NCI-H2196 treated with DMSO at 0.1 percent for 48 hours (cell line): ENCODE measurements around the gene TPK1.
"Not testable (repeated sequence)": the region's sequence is repeated elsewhere in the genome, so short reads cannot be mapped to it uniquely, and the experiment has no call there.

Experiments used
- DNase-seq: peaks from one replicate; lab custom pipeline; 2025; ENCODE audit not compliant: unreplicated experiment; lab: John Stamatoyannopoulos, UW

TPK1 gene

GRCh38 chr7:144483189-144483588 is 352.7 kb downstream of the TPK1 start:
- no peak for DNase-seq

DNA sequence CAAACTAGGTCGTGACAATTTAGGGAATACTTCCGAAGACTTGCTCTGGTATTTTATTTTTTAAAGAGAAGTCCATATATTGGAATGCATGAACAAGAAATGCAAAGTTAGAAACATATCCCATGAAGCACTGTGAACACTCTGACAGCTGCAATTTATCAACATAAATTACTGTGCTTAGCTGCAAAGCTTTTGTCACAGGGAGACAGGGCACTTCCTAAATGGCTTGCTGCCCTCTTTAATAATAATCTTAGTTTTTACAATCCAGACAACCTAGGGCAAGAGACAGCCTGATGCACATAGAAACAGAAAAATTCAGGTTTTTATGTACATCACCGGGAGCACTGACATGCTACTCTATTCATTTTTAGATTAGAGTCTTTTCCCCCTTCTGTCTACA is 354.0 kb downstream of the TPK1 start:
- DNase-seq = no peak

- no peak for DNase-seq
Measured at GRCh38 chr7:144477348-144477747, 358.5 kb downstream of the TPK1 start.

GRCh38 chr7:144474800-144475615 is 360.8 kb downstream of the TPK1 start:
- no peak for DNase-seq

DNA sequence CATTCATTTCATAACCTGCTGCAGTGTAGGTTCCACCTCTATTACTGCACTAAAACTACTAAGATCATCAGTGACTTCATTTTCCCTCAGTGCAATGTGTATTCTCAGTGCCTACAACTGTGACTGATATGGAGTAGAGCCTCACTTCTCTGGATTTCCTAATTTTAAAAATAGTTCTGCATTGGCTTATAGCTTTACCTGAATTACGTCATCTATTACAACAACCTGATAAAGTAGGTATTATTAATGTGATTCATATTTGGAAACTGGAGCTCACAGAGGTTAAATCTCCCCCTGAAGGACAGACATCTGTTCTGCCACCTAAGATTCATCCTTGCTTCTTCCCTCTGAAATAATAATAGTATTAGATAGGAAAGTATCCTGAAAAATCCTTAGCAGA is 361.5 kb downstream of the TPK1 start:
- DNase-seq = no peak

GRCh38 chr7:144473908-144474307 is 361.9 kb downstream of the TPK1 start:
- no peak for DNase-seq

GRCh38 chr7:144470078-144470477 is 365.8 kb downstream of the TPK1 start:
- DNase-seq = no peak

GRCh38 chr7:144468990-144469732 is 366.7 kb downstream of the TPK1 start:
- DNase-seq = no peak

DNA sequence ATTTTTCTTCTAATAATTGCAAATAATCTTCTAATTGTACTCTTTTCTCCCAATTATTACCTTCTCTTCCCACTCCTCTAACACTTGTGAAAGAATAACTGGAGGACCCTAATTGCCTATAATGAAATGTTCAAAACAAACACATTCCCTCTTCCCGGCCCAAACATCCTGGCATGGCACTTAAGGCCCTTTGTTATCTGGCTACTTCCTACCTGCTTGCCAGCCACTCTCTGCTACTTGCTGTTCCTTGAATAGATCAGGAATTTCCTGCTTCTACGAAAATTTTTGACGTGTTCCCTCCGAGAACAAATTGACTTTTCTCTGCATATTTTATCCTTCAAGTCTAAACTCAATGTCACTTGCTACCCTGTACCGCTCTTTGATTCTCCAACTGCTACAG is 376.2 kb downstream of the TPK1 start:
- no peak for DNase-seq

- no peak for DNase-seq
Measured at GRCh38 chr7:144455040-144455404, 380.8 kb downstream of the TPK1 start.

GRCh38 chr7:144454256-144455039 is 381.4 kb downstream of the TPK1 start:
- no peak for DNase-seq

DNA sequence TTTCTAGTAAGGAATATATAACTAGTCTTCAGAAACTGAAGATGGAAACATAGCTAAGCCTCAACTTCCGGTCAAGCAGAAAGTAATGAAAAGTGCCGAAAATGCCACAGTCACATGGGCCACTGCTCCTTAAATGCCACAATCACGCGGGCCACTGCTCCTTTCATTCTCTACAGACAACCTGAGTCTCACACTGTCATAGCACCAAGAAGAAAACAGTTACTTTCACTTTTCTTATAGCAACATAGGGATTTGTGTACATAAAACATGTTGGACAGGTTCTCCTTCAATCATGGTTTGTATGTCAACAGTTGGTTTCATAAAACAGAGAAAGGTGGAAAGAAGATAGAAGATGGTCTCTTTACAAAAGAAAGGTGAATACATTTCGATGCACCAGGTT is 383.8 kb downstream of the TPK1 start:
- DNase-seq = no peak

DNA sequence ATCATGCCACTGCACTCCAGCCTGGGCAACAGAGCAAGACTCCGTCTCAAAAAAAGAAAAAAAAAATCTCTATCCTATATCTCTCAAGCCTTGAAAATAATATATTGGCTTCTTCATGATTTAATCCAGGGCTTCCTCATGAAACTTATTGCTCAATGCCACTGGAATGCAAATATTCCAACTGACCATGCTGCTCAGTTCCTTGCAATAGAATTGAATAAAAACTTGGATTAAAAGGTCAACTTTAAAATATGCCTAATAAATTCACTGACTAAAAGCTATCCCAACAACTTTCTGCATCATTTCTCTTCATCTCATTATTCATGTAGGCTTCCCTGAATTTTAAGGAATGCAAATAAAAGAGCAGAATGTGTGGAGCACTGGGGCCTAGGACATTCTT is 390.3 kb downstream of the TPK1 start:
- DNase-seq = no peak

DNA sequence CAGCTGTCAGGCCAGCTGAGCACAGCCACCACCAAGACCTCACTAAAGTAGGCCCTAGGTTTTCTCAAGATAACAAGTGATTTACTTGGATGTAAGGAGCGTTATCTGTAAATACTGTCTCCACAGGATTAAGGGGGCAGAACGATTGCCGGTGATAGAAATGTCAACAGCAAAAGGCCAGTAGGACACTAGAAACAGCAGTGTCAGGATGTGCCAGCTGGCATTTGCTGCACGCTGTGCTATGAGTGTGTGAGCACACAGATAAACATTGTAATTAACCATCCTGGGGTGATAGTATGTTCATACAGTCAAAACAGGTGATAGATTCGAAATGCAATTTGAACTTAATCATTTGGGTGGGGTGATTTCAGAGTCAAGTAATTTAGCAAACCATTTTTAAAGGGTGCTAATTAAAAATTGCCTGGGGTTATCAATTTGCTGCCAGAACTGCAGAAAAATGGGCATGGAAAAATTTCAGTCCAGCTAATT is 396.1 kb downstream of the TPK1 start:
- no peak for DNase-seq

DNA sequence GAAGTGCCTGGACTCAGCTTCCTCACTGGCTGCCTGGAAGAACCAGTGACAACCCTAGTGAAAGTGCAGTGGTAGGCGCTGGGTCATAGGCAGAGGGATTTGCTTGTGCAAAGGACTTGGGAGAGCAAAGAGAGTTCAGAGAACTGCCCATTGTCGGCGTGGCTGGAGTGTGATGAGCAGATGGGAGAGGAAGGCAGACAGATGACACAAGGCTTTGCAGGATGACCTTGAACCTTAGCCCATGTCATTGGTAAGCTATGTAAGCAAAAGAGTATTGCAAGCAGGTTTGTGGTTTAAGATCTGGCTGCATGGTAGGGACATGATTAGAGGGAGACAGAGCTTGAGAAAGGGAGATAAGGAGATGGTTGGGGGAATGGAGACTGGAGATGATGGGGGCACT is 397.1 kb downstream of the TPK1 start:
- DNase-seq = no peak

- DNase-seq = no peak
Measured at GRCh38 chr7:144437370-144438191, 398.3 kb downstream of the TPK1 start.

DNA sequence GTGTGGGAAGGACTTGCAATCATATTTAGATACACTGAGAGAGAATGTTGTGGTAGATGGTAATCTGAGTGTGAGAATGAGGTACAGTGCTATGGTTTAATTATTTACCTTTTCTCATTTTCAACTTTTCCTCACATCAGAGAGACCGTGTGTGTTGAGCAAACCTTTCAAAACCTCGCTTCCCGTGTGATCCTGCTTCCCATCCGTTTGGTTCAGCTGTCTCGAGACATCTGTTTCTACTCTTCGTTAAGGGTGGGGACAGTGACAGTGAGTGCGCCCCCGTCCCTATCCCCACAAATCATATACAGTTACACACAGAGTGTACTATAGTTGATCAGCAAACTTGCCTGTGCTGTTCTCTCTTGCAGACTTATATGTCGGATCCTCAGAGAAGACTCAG is 399.4 kb downstream of the TPK1 start:
- DNase-seq = no peak

DNA sequence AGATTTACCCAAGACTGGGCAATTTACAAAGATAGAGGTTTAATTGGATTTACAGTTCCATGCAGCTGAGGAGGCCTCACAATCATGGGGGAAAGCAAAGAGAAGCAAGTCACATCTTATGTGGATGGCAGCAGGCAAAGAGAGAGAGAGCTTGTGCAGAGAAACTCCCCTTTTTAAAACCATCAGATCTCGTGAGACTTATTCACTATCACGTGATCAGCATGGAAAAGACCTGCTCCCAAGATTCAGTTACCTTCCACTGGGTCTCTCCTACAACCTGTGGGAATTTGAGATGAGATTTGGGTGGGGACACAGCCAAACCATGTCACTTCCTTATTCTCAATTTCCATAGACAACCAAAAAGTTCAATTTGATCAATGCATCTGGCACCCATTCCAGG is 407.4 kb downstream of the TPK1 start:
- DNase-seq = no peak

DNA sequence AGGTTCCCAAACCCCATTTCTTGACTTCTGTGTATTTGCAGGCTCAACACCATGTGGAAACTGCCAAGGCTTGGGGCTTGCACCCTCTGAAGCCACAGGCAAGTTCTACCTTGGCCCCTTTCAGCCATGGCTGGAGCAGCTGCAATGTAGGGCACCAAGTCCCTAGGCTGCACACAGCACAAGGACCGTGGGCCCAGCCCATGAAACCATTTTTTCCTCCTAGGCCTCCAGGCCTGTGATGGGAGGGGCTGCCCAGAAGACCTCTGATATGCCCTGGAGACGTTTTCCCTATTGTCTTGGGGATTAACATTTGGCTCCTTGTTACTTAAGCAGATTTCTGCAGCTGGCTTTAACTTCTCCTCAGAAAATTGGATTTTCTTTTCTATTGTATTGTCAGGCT is 408.3 kb downstream of the TPK1 start:
- not testable (repeated sequence) for DNase-seq

DNA sequence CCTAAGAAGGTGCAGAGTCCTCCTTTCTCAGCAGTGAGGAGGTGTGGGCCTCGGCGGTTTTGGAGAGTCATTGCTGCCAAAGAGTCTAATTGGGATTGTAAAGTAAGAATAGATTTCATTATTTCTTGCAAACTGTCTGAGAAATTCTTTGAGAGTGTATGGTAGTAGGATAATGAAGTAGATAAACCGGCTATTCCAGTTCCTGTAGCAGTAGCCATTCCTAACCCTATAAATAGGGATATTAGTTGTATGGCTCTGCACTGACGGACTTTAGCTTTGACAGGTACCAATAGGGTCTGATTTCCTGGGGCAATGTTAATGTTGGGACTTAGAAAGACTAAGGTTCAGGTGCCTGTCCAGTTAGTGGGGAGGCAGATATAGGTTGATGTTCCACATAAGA is 416.9 kb downstream of the TPK1 start:
- not testable (repeated sequence) for DNase-seq

DNA sequence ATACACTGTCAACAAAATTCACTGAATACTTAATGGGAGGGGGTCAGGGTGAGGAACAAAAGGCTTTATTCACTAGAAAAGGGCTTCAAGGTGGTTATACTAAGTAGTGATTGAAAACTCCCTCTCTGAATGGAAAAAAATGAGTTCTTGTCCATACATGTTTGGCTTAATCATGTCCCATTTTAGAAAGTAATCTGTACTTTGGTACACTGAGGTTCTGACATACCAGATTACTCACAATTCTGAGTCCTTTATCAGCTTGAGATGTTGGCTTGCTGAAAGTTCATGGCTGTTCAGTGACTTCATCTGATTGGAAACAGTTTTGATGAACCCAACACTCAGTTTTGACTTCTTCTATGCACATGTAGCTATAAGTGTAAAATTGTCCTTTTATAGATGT is 419.5 kb downstream of the TPK1 start:
- no peak for DNase-seq
